SU-DHL-6 (cell line): Measurements from ENCODE around the gene THY1.

Experiments
- H2AFZ ChIP-seq: fragments of 200-600 bp; sonication (generic); 2 replicates; pipeline ENCODE4 v1.6.1; 2014; ENCODE audit warnings: low read depth, mild to moderate bottlenecking, moderate library complexity, mixed read lengths, antibody characterized with exemption, low read length; ENCODE audit not compliant: severe bottlenecking
- H3F3A ChIP-seq: fragments of 200-600 bp; shearing (Covaris generic); 2 replicates; pipeline ENCODE4 v1.6.0; 2016; ENCODE audit warnings: antibody characterized with exemption, mild to moderate bottlenecking; ENCODE audit not compliant: insufficient read depth
- H3K27ac ChIP-seq: fragments of 200-600 bp; sonication (generic); 2 replicates; pipeline ENCODE4 v1.5.1; 2016; ENCODE audit warnings: low read depth, mild to moderate bottlenecking, low read length, moderate library complexity, mixed read lengths
- H3K27me3 ChIP-seq: fragments of 200-600 bp; sonication (generic), shearing (Covaris generic); 2 replicates; pipeline ENCODE4 v1.6.0; 2014; ENCODE audit warnings: mild to moderate bottlenecking, low read length
- H3K36me3 ChIP-seq: fragments of 200-600 bp; sonication (generic); 2 replicates; pipeline ENCODE4 v1.6.1; 2014; ENCODE audit warnings: mild to moderate bottlenecking, low read length, mixed read lengths
- H3K4me2 ChIP-seq: fragments of 300-600, 200-600 bp; shearing (Covaris generic), sonication (generic); 2 replicates; pipeline ENCODE4 v1.6.0; 2014; ENCODE audit warnings: low read length, low read depth, mild to moderate bottlenecking; ENCODE audit not compliant: poor library complexity, severe bottlenecking
- H3K4me3 ChIP-seq: fragments of 200-600 bp; sonication (generic); 2 replicates; pipeline ENCODE4 v1.5.1; 2014; ENCODE audit warnings: antibody characterized with exemption, low read length, mild to moderate bottlenecking, mixed read lengths; ENCODE audit not compliant: insufficient read depth, poor library complexity, severe bottlenecking
- H3K79me2 ChIP-seq: fragments of 200-600 bp; sonication (generic); 2 replicates; pipeline ENCODE4 v1.6.1; 2014; ENCODE audit warnings: mild to moderate bottlenecking, low read length, moderate library complexity; ENCODE audit not compliant: insufficient read depth
- H3K9ac ChIP-seq: fragments of 200-600 bp; sonication (generic); 2 replicates; pipeline ENCODE4 v1.7.0; 2014; ENCODE audit warnings: mild to moderate bottlenecking, low read length
- H3K9me2 ChIP-seq: fragments of 200-600 bp; sonication (generic); replicated peaks from 2 replicates; pipeline ENCODE4 v1.6.1; 2014; ENCODE audit warnings: low read length; ENCODE audit not compliant: insufficient read depth
- H3K9me3 ChIP-seq: fragments of 200-600 bp; sonication (generic); 2 replicates; pipeline ENCODE4 v1.6.1; 2014; ENCODE audit warnings: low read length, mixed read lengths; ENCODE audit not compliant: insufficient read depth
- H4K20me1 ChIP-seq: fragments of 200-600 bp; sonication (generic); 2 replicates; pipeline ENCODE4 v1.6.1; 2014; ENCODE audit warnings: low read depth, mild to moderate bottlenecking, antibody characterized with exemption, low read length, moderate library complexity, mixed read lengths
- EZH2phosphoT487 ChIP-seq: fragments of 200-600 bp; sonication (generic), shearing (Covaris generic); conservative IDR thresholded peaks from 2 replicates; pipeline ENCODE4 v1.6.1; 2018; ENCODE audit warnings: mild to moderate bottlenecking, antibody characterized with exemption, low read length, moderate library complexity, mixed read lengths
- TF ChIP-seq, protein P1 (sequence below): fragments of 200-600 bp; sonication (generic); IDR thresholded peaks from one replicate; pipeline ENCODE4 v1.5.1; 2017; ENCODE audit warnings: antibody characterized with exemption, mild to moderate bottlenecking, low read length, moderate library complexity; ENCODE audit not compliant: insufficient read depth, poor library complexity, severe bottlenecking

The THY1 gene

DNA sequence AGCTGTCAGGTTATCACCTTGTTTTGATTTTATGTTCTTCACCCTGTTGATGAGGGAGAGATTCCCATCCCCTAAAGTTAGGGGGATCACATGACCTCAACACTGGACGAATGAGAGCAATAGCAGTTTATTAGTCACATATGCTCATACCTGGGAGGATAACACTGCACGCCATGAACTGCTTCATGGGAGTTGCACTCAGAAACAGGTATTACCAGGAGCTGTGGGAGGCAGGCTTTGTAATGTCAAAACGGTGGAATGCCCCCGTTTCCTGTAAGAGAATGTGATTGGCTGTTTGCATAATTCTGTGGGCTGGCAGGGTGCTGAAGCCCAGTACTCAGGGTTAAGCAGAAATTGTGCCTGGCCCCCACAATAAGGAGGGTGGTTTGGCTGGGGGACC is 3.2 kb upstream of the THY1 start:
- Histone ChIP-seq H3K4me2 (no peak overlapping the region), H3F3A (no peaks in the 10 kb centered on the region), H3K27ac (no peak overlapping the region), H3K9me2 (no peaks in the 10 kb centered on the region), H3K36me3 (no peaks in the 10 kb centered on the region), H3K79me2 (no peaks in the 10 kb centered on the region), H3K9me3 (no peaks in the 10 kb centered on the region), H3K4me3 (no peak overlapping the region), H4K20me1 (no peaks in the 10 kb centered on the region), H3K27me3 (no peaks in the 10 kb centered on the region), H3K9ac (no peak overlapping the region), H2AFZ (no peak overlapping the region)
- TF ChIP-seq EZH2phosphoT487, result no peak
- TF ChIP-seq, protein P1, sequence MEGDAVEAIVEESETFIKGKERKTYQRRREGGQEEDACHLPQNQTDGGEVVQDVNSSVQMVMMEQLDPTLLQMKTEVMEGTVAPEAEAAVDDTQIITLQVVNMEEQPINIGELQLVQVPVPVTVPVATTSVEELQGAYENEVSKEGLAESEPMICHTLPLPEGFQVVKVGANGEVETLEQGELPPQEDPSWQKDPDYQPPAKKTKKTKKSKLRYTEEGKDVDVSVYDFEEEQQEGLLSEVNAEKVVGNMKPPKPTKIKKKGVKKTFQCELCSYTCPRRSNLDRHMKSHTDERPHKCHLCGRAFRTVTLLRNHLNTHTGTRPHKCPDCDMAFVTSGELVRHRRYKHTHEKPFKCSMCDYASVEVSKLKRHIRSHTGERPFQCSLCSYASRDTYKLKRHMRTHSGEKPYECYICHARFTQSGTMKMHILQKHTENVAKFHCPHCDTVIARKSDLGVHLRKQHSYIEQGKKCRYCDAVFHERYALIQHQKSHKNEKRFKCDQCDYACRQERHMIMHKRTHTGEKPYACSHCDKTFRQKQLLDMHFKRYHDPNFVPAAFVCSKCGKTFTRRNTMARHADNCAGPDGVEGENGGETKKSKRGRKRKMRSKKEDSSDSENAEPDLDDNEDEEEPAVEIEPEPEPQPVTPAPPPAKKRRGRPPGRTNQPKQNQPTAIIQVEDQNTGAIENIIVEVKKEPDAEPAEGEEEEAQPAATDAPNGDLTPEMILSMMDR, result no peak

DNA sequence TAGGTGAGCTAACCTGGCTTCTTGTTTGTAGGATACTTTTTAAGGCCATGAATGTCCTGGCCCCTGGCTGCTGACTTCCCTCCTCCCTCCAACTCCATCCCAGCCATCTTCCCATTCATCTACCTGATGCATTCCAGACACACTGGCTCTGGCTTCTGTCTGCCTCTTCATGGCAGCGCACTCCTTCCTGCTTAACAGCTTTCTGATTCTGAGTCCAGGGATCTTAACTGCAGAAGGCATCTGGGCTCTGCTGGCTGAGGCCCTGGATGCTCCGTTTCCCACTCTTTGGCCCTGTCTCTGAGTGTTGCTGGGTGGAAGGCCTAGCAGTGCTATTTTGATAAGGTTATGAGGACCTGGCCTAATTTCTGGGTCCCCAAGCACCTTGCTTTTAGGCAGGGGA is 1.8 kb upstream of the THY1 start:
- Histone ChIP-seq H3K4me3 (no peak overlapping the region), H3K9ac (no peak overlapping the region)

DNA sequence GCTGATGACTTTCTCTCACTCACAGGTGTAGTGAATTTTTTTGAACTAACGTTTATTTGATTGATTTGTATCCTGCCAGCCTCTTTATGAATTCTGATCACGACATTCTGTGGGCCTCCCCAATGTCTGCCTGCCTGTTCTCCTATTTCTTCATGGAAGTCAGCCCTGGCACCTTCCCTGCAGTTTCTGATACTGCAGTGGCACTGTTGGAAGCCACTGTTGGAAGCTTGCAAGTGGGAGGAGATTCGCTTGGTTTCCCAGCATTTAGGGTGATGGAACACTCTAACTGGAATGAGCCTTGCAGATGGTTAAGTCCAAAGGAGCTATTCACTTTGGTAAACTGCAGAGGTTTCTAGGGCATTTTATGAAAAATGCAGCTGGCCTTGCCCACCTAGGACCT is 1.3 kb upstream of the THY1 start:
- Histone ChIP-seq H2AFZ (no peak overlapping the region), H3K4me2 (no peak overlapping the region), H3K9me3 (no peaks in the 10 kb centered on the region), H3K9ac (no peak overlapping the region), H3K79me2 (no peaks in the 10 kb centered on the region), H3K4me3 (no peak overlapping the region), H3K9me2 (no peaks in the 10 kb centered on the region), H3K36me3 (no peaks in the 10 kb centered on the region), H3K27ac (no peak overlapping the region), H4K20me1 (no peaks in the 10 kb centered on the region), H3F3A (no peaks in the 10 kb centered on the region), H3K27me3 (no peaks in the 10 kb centered on the region)
- TF ChIP-seq EZH2phosphoT487, result no peak
- TF ChIP-seq, protein P1, result no peak

More for the DNA sequence above, 1.8 kb upstream of the THY1 start:
- H3K36me3 ChIP-seq, result no peaks in the 10 kb centered on the region
- no peak overlapping the region for H3K27ac ChIP-seq
- H2AFZ ChIP-seq, result no peak overlapping the region
- no peaks in the 10 kb centered on the region for H4K20me1 ChIP-seq
- H3K79me2 ChIP-seq, result no peaks in the 10 kb centered on the region
- no peaks in the 10 kb centered on the region for H3K9me2 ChIP-seq
- TF ChIP-seq, protein P1, result no peak
- TF ChIP-seq EZH2phosphoT487, result no peak
- no peaks in the 10 kb centered on the region for H3K9me3 ChIP-seq
- H3K4me2 ChIP-seq, result no peak overlapping the region
- H3F3A ChIP-seq, result no peaks in the 10 kb centered on the region
- no peaks in the 10 kb centered on the region for H3K27me3 ChIP-seq
